ENCODE measurements around the gene TPD52L2.

Gene TPD52L2

DNA sequence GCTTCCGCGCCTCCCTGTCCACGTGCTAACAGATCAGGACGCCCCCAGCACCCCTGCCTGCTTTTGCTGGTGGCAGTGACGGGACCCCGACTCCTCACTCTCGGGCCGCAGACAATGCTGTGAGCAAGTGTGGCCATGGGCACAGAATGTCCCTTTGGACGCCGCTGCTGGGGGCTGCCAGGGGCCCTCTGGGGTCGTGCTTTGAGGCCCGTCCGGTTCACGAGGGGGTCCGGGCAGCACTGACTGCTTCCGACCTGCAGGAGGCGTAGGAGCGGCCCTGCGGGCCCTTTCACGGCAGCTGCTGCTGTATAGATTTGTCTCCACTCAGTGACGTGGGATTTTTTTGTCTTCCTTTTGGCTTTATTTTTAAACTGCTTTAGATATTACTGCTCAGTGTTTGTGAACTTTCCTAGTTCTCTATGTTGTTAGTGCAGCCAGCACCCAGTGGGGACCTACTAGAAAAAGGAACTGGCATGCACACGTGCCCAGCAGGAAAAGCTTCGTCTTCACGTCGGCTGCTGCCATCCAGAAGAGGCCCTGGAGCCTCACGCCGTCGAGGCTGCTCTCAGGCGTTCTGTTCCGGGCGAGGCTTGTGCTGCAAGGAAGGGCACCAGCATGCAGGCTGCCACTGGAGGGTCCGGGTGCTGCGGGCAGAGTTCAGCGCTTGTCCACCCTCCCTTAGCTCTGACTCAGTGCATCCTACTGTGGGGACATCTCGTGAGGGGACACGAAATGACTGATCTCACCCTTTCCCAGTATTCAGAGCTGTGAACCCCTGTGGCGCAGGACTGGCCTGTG lies 69.4 kb downstream of the TPD52L2 start:
- FAIRE-seq = no peak

- FAIRE-seq = no peak
Observed at GRCh38 chr20:63935447-63935846, 70.4 kb downstream of the TPD52L2 start.

DNA sequence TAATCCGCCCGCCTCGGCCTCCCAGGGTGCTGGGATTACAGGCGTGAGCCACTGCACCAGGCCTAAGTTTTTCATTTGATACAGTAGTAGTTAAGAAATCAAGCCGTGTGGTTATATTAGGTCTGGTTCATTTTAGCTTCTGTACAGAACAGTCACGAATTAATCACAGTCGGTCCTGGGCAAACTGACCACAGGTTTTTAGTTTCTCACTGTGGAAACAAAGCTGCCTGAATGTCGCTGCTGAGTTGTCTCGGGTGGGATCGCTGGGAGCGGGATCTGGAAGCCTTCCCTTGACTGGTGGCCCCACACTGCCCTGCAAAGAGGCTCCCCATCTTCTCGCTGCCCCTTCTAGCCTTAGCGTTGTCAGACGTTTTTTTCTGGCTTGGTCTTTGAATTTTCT lies 72.5 kb downstream of the TPD52L2 start:
- no peak for FAIRE-seq

DNA sequence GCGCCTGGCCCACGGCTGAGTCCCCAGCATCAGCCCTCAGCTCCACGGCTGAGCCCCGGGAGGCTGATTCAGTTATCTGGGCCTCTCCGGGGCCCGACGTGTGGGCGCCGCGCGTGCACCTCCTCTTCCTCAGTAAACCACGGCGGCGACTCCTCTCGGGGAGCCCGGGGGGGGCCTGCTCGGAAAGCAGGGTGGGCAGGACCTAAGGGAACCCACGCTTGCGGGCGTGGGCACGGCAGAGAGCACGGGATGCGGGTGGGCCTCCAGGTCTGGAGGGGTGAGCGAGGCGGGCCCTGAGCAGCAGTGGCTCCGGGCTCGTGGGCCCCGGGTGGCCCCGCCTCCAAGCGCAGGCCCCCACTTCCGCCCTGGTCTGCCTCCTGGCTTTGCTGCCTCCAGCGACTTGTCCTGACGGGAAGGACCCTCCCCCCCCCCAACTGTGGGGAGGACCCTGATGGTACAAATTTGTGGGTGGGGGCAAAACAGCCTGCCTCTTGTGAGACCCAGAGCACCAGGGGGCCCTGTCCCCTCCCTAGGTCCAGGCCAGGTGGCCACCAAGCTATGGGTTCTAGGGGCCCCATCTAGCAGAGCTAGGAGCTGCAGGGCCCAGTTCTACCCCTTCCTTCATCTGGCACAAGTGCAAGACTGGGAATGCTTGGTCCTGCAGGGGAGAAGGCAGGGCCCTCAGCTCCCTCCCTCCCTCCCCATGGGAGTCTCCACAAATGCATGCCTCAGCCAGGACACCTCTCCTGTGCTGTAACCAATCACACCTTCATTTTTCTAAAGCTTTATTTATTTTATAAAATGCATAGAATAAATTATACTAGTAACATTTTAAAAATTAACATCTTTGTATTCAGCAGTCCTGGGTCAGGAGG lies 74.2 kb downstream of the TPD52L2 start:
- no peak for FAIRE-seq

DNA sequence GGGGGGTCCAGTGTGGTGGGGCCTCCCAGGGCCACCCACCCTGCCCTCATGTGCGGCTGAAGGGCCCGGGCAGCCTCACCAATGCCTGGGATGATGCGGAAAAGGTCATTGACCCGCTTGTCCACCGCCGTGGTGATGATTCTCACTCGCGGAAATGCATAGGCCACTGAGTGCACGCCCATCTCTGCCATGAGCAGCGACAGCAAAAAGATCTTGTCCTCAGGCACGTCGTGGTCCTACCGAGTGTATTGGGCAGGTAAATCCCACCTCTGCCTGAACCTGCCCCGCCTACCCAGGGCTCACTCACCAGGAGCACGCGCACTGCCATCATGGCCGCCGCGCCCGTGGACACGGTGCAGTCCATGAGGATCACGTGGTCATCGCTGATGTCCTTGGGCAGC lies 75.0 kb downstream of the TPD52L2 start:
- FAIRE-seq = no peak

DNA sequence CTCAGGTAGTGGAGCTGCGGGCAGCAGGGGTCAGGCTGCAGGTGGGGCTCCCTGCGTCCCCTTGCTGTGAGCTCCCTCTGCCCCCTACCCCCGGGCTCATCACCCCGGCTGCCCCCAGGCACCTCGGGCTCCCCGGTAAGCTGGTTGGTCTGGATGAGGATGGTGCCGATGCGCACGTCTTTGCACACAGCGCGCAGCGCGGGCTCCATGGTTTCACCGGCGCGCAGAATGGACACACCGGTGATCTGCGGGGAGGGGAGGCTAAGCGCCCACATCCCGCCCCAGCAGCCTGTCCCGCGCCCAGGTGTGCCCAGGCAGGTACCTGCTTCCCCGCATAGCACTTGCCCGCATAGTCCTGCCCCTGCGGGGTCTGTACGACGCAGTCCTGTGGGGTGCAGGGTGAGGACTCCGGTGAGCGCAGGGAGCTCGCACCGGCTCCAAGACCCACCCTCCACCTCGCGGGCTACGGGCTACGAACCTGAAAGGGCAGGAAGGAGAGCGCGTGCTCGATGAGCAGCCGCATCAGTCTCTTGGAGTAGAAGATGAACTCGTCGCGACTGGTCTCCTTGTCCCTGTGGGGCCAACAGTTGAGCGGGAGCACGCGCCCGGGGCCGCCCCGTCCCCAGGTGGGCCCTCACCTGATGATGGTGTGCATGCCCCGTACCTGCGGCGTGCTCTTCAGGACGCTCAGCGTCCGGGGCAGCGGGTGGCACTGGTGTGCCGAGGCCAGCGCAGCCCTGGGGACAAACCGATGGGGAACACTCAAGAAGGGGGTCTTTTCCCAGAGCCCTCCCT lies 75.6 kb downstream of the TPD52L2 start:
- no peak for FAIRE-seq
